Neural crest cell (in vitro differentiated cells): ENCODE results near the gene GPR108. TPM values are rescaled to one million over a fixed set of nuclear protein-coding genes. Genes with fewer than 3 reads are reported as not detected.

ENCODE experiments used
- DNase-seq: peaks from one replicate; pipeline ENCODE4 v3.0.0; 2021; ENCODE audit warnings: low read depth, mixed read lengths, low spot score
- H3K27ac Mint-ChIP-seq: one replicate; pipeline ENCODE4 v1.8.0; 2021; ENCODE audit warnings: mild to moderate bottlenecking, mixed read lengths; ENCODE audit not compliant: unreplicated experiment
- H3K27me3 Mint-ChIP-seq: 2 replicates; pipeline ENCODE4 v1.8.0; 2021; ENCODE audit warnings: low read depth, mild to moderate bottlenecking, mixed read lengths
- H3K36me3 Mint-ChIP-seq: 2 replicates; pipeline ENCODE4 v1.8.0; 2021; ENCODE audit warnings: low read depth, mild to moderate bottlenecking, mixed read lengths
- H3K4me1 Mint-ChIP-seq: 2 replicates; pipeline ENCODE4 v1.8.0; 2021; ENCODE audit warnings: mixed read lengths
- H3K4me3 Mint-ChIP-seq: one replicate; pipeline ENCODE4 v1.8.0; 2021; ENCODE audit warnings: mild to moderate bottlenecking, mixed read lengths
- H3K9me3 Mint-ChIP-seq: 2 replicates; pipeline ENCODE4 v1.8.0; 2021; ENCODE audit warnings: mixed read lengths
- total RNA-seq: library from RNA; stranded (reverse); gene quantifications from 2 replicates; pipeline ENCODE4 v1.2.1, GENCODE V29; 2021
- TF ChIP-seq, protein P1 (sequence below): fragments of 200-600 bp; sonication (generic); conservative IDR thresholded peaks from 2 replicates; pipeline ENCODE4 v1.5.0; 2021; ENCODE audit warnings: antibody characterized with exemption, mild to moderate bottlenecking

GPR108 gene
- total RNA-seq, 1 donor from 2014 or later, result 52.9 TPM

DNA sequence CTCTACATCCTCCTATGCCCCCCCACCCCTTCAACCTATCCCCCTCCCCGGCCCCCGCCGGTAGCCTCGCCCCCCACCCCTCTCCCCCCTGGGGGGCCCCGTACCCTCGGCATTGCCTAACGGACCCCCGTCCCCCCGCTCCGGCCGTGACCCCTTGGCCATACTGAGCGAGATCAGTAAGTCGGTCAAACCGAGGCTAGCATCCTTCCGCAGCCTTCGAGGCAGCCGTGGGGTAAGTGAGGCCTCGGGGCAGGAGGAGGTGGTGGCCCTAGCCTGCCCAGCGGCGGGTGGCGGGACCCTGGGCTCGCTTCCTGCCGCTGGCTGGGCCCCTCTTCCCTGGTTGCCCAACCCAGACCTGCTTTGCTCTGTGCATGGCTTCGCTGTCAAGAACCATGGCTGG lies 8.6 kb upstream of the GPR108 start:
- no peak overlapping the region for H3K27ac Mint-ChIP-seq
- H3K27me3 Mint-ChIP-seq, result peaks cover 3% of the 10 kb centered on the region
- H3K4me1 Mint-ChIP-seq, result peaks cover 36% of the 10 kb centered on the region
- DNase-seq, result no peak
- H3K9me3 Mint-ChIP-seq, result no peaks in the 10 kb centered on the region
- H3K4me3 Mint-ChIP-seq, result no peak overlapping the region
- H3K36me3 Mint-ChIP-seq, result no peaks in the 10 kb centered on the region
- TF ChIP-seq, protein P1, sequence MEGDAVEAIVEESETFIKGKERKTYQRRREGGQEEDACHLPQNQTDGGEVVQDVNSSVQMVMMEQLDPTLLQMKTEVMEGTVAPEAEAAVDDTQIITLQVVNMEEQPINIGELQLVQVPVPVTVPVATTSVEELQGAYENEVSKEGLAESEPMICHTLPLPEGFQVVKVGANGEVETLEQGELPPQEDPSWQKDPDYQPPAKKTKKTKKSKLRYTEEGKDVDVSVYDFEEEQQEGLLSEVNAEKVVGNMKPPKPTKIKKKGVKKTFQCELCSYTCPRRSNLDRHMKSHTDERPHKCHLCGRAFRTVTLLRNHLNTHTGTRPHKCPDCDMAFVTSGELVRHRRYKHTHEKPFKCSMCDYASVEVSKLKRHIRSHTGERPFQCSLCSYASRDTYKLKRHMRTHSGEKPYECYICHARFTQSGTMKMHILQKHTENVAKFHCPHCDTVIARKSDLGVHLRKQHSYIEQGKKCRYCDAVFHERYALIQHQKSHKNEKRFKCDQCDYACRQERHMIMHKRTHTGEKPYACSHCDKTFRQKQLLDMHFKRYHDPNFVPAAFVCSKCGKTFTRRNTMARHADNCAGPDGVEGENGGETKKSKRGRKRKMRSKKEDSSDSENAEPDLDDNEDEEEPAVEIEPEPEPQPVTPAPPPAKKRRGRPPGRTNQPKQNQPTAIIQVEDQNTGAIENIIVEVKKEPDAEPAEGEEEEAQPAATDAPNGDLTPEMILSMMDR, result no peak

DNA sequence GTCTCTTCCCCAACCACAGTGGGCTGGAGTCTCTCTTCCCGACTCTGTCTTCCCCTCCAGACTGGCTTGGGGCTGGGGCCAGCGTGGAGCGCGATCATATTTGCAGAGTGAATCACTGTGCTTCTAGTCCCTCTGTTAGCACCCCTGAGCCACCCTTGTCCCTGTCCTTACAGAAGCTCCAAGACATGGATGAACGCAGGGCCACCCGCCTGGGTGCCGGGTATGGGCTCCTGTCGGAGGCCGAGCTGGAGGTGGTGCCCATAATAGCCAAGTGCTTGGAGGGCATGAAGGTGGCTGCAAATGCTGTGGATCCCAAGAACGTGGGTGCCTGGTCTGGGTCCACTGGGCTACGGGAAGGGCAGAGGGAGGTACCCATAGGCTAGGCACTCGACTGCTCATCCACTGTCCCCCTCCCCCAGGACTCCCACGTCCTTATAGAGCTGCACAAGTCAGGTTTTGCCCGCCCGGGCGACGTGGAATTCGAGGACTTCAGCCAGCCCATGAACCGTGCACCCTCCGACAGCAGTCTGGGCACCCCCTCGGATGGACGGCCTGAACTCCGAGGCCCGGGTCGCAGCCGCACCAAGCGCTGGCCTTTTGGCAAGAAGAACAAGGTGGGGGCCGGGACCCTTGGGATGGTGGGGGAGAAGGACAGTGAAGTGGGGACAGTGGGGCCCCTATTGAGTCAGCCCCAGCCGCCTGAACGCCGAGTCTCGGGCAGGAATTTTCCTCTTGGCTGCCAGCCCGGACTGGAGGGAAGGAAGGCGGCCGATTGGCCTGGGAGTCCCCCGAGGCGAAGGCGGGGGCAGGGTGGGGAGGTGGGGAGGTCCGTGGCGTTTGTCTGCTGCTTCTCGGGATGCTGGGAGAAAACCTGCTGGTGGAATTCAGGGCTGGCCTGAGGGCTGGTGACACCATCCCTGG lies 7.3 kb upstream of the GPR108 start:
- H3K4me1 Mint-ChIP-seq, result peaks cover 36% of the 10 kb centered on the region
- no peaks in the 10 kb centered on the region for H3K36me3 Mint-ChIP-seq
- peaks cover 3% of the 10 kb centered on the region for H3K27me3 Mint-ChIP-seq
- H3K9me3 Mint-ChIP-seq, result no peaks in the 10 kb centered on the region
- H3K27ac Mint-ChIP-seq, result no peak overlapping the region
- TF ChIP-seq, protein P1, result no peak
- no peak for DNase-seq
- H3K4me3 Mint-ChIP-seq, result peak overlapping the region; percentile 77

DNA sequence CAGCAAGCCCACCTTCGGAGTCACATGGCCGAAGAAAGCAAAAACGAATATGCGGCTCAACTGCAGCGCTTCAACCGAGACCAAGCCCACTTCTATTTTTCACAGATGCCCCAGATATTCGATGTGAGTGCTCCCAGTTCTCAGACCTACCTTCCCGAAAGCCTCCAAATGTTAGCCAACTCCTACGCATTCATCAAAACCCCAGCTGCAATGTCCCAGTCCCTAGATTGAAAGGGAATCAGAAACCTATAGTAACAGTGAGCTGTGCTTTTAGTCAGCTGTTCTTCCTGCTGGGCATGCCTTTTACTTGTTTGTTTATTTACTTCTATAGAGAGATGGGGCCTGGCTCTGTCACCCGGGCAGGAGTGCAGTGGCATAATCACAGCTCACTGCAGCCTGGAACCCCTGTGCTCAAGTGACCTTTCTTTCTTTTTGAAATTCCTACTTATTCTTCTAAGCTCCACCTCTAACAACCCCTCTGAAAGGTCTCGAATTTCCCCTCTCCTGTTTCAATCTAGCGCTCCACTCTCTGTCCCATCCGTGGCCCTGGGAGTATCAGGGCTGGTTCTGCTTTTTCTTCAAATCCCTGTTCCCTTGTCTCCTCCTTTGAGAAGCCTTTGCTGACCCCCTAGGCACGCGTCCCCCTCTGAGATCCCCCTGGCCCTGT lies 6.5 kb upstream of the GPR108 start:
- peaks cover 3% of the 10 kb centered on the region for H3K27me3 Mint-ChIP-seq
- no peaks in the 10 kb centered on the region for H3K36me3 Mint-ChIP-seq
- TF ChIP-seq, protein P1, result no peak
- no peaks in the 10 kb centered on the region for H3K9me3 Mint-ChIP-seq
- H3K4me1 Mint-ChIP-seq, result peaks cover 42% of the 10 kb centered on the region
- peak overlapping the region; percentile 68 for H3K27ac Mint-ChIP-seq
- peak overlapping the region; percentile 77 for H3K4me3 Mint-ChIP-seq
- no peak for DNase-seq

DNA sequence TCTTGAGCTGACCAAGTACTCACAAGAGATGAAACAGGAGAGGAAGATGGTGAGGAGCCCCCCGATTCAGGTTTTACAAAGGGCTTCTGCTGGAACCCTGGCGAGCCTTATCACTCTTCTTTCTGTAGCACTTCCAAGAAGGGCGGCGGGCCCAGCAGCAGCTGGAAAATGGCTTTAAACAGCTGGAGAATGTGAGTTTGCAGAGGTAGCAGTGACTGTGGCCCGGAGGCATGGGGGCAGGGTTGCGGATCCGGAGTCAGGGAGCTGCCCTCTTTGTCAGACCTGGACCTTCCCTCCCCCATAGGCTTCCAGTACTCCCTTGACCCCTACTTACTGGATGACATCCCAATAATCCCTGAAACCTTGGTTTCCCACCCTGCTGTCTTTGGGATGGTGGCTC lies 5.7 kb upstream of the GPR108 start:
- TF ChIP-seq, protein P1, result no peak
- H3K36me3 Mint-ChIP-seq, result no peaks in the 10 kb centered on the region
- H3K4me3 Mint-ChIP-seq, result peak overlapping the region; percentile 77
- DNase-seq, result no peak
- peaks cover 3% of the 10 kb centered on the region for H3K27me3 Mint-ChIP-seq
- H3K9me3 Mint-ChIP-seq, result no peaks in the 10 kb centered on the region
- peaks cover 49% of the 10 kb centered on the region for H3K4me1 Mint-ChIP-seq
- no peak overlapping the region for H3K27ac Mint-ChIP-seq

DNA sequence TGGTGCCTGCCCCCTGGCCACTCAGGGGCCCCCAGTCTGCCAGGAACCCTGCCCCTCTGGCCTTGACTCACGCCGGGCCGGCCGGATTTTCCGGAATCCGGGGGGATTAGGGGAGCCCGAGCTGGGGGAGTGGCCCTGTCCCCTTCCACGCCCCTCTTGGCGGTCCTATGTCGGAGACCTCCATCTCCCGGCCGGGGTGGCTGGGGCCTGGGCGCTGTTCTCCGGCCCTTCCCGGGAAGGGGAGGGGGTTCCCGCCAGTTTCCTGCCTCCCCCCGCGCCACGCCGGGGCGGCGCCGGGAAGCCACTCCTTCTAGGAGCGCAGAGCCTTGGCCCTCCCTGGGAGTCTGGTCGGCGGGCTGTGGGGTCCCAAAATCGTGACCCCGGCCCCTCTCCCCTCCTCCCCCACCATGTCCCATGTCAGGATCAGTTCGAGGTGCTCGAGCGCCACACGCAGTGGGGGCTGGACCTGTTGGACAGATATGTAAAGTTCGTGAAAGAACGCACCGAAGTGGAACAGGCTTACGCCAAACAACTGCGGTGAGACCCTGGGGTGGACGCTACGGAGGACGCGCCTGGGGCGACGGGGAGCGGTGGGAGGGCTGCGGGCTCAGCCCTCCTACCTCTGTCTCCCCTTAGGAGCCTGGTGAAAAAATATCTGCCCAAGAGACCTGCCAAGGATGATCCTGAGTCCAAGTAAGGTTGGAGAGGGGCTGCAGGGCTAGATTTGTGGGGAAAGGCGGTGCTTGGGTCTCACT lies 3.4 kb upstream of the GPR108 start:
- Mint-ChIP-seq H3K36me3 (no peaks in the 10 kb centered on the region), H3K27ac (no peak overlapping the region), H3K4me1 (peaks cover 67% of the 10 kb centered on the region), H3K27me3 (peaks cover 5% of the 10 kb centered on the region), H3K4me3 (peak overlapping the region; percentile 89), H3K9me3 (no peaks in the 10 kb centered on the region)
- DNase-seq, result peak; percentile 37
- TF ChIP-seq, protein P1, result no peak
